ENCODE measurements around the gene C9. TPM values are rescaled to one million over a fixed set of nuclear protein-coding genes. Genes with fewer than 3 reads are reported as not detected.
"Not testable (repeated sequence)": the region's sequence is repeated elsewhere in the genome, so short reads cannot be mapped to it uniquely, and the experiment has no call there.

Gene C9
- total RNA-seq, result under 0.01 TPM in 2 replicates

- no peak for DNase-seq (ENCODE audit: low read depth in 2 of 2)
Measured at GRCh38 chr5:39364367-39364766, at the start of gene C9. TSS of gene C9 (minus strand) at chr5:39364495. CDS start at chr5:39364464, 31 bp downstream.

GRCh38 chr5:39413771-39414170 lies 49.5 kb upstream of the C9 start:
- no peak for DNase-seq (ENCODE audit: low read depth in 2 of 2)

- no peak for DNase-seq (ENCODE audit: low read depth in 2 of 2)
Measured at GRCh38 chr5:39412721-39413394, 48.6 kb upstream of the C9 start.

- peak in 1 of 2 donors; percentile 51 for DNase-seq (ENCODE audit: low read depth in 2 of 2)
Measured at GRCh38 chr5:39411985-39412384, 47.7 kb upstream of the C9 start.

GRCh38 chr5:39411061-39411460 lies 46.8 kb upstream of the C9 start:
- peak in 1 of 2 donors; percentile 81 for DNase-seq (ENCODE audit: low read depth in 2 of 2)

GRCh38 chr5:39409033-39409432 lies 44.7 kb upstream of the C9 start:
- DNase-seq (ENCODE audit: low read depth in 2 of 2), result no peak

GRCh38 chr5:39405083-39405843 lies 41.0 kb upstream of the C9 start:
- DNase-seq (ENCODE audit: low read depth in 2 of 2), result no peak

- DNase-seq (ENCODE audit: low read depth in 2 of 2), result not testable (repeated sequence)
Measured at GRCh38 chr5:39403761-39404160, 39.5 kb upstream of the C9 start.

GRCh38 chr5:39402140-39402539 lies 37.8 kb upstream of the C9 start:
- not testable (repeated sequence) for DNase-seq (ENCODE audit: low read depth in 2 of 2)

GRCh38 chr5:39400713-39401578 lies 36.7 kb upstream of the C9 start:
- no peak for DNase-seq (ENCODE audit: low read depth in 2 of 2)

- peak in 1 of 2 donors; percentile 92 for DNase-seq (ENCODE audit: low read depth in 2 of 2)
Measured at GRCh38 chr5:39399135-39400036, 35.1 kb upstream of the C9 start.

- DNase-seq (ENCODE audit: low read depth in 2 of 2), result no peak
Measured at GRCh38 chr5:39396843-39397242, 32.5 kb upstream of the C9 start.

GRCh38 chr5:39395521-39395920 lies 31.2 kb upstream of the C9 start:
- no peak for DNase-seq (ENCODE audit: low read depth in 2 of 2)

GRCh38 chr5:39394946-39395345 lies 30.7 kb upstream of the C9 start:
- DNase-seq (ENCODE audit: low read depth in 2 of 2), result peak; percentile 93

GRCh38 chr5:39390945-39391344 lies 26.6 kb upstream of the C9 start:
- DNase-seq (ENCODE audit: low read depth in 2 of 2), result no peak

GRCh38 chr5:39387293-39387692 lies 23.0 kb upstream of the C9 start:
- DNase-seq (ENCODE audit: low read depth in 2 of 2), result peak in 1 of 2 donors; percentile 34

GRCh38 chr5:39384271-39384670 lies 20.0 kb upstream of the C9 start:
- no peak for DNase-seq (ENCODE audit: low read depth in 2 of 2)

GRCh38 chr5:39381376-39381775 lies 17.1 kb upstream of the C9 start:
- DNase-seq (ENCODE audit: low read depth in 2 of 2), result no peak

- no peak for DNase-seq (ENCODE audit: low read depth in 2 of 2)
Measured at GRCh38 chr5:39379693-39380092, 15.4 kb upstream of the C9 start.

- no peak for DNase-seq (ENCODE audit: low read depth in 2 of 2)
Measured at GRCh38 chr5:39377613-39378012, 13.3 kb upstream of the C9 start.

- DNase-seq (ENCODE audit: low read depth in 2 of 2), result peak; percentile 65 to 72
Measured at GRCh38 chr5:39376293-39376714, 12.0 kb upstream of the C9 start.
